ENCODE data around the gene NFIA.

The NFIA gene

GRCh38 chr1:61403679-61404596 is 321.6 kb downstream of the NFIA start:
- no peak overlapping the region for H3K27ac Mint-ChIP-seq
- H3K27me3 Mint-ChIP-seq (ENCODE audit: low read depth), result peaks cover 23% of the 10 kb centered on the region
- H3K4me1 Mint-ChIP-seq (ENCODE audit: low read depth), result no peaks in the 10 kb centered on the region
- no peaks in the 10 kb centered on the region for H3K9me3 Mint-ChIP-seq
- DNase-seq (ENCODE audit: low spot score), result no peak
- no peak overlapping the region for H3K4me3 Mint-ChIP-seq
- no peaks in the 10 kb centered on the region for H3K36me3 Mint-ChIP-seq (ENCODE audit: low read depth)

- H3K4me3 Mint-ChIP-seq, result no peak overlapping the region
Measured at GRCh38 chr1:61404597-61405376, 322.4 kb downstream of the NFIA start.

GRCh38 chr1:61406467-61406866 is 324.1 kb downstream of the NFIA start:
- no peaks in the 10 kb centered on the region for H3K9me3 Mint-ChIP-seq
- H3K4me3 Mint-ChIP-seq, result no peak overlapping the region
- no peaks in the 10 kb centered on the region for H3K36me3 Mint-ChIP-seq (ENCODE audit: low read depth)
- no peak overlapping the region for H3K27ac Mint-ChIP-seq
- H3K27me3 Mint-ChIP-seq (ENCODE audit: low read depth), result peaks cover 20% of the 10 kb centered on the region
- H3K4me1 Mint-ChIP-seq (ENCODE audit: low read depth), result no peaks in the 10 kb centered on the region
- no peak for DNase-seq (ENCODE audit: low spot score)

More at GRCh38 chr1:61404597-61405376, 322.4 kb downstream of the NFIA start:
- no peak for DNase-seq (ENCODE audit: low spot score)
- no peak overlapping the region for H3K27ac Mint-ChIP-seq
- no peaks in the 10 kb centered on the region for H3K9me3 Mint-ChIP-seq
- no peaks in the 10 kb centered on the region for H3K36me3 Mint-ChIP-seq (ENCODE audit: low read depth)
- H3K27me3 Mint-ChIP-seq (ENCODE audit: low read depth), result peaks cover 23% of the 10 kb centered on the region
- H3K4me1 Mint-ChIP-seq (ENCODE audit: low read depth), result no peaks in the 10 kb centered on the region

- Mint-ChIP-seq H3K36me3 (ENCODE audit: low read depth) (no peaks in the 10 kb centered on the region), H3K27ac (no peak overlapping the region), H3K27me3 (ENCODE audit: low read depth) (no peaks in the 10 kb centered on the region), H3K4me1 (ENCODE audit: low read depth) (no peaks in the 10 kb centered on the region), H3K9me3 (no peaks in the 10 kb centered on the region), H3K4me3 (no peak overlapping the region)
- no peak for DNase-seq (ENCODE audit: low spot score)
Measured at GRCh38 chr1:61412601-61413000, 330.2 kb downstream of the NFIA start.

GRCh38 chr1:61419196-61419595 is 336.8 kb downstream of the NFIA start:
- H3K4me3 Mint-ChIP-seq, result no peak overlapping the region
- H3K4me1 Mint-ChIP-seq (ENCODE audit: low read depth), result no peaks in the 10 kb centered on the region
- H3K27me3 Mint-ChIP-seq (ENCODE audit: low read depth), result no peaks in the 10 kb centered on the region
- no peak overlapping the region for H3K27ac Mint-ChIP-seq
- DNase-seq (ENCODE audit: low spot score), result no peak
- no peaks in the 10 kb centered on the region for H3K36me3 Mint-ChIP-seq (ENCODE audit: low read depth)
- no peaks in the 10 kb centered on the region for H3K9me3 Mint-ChIP-seq

GRCh38 chr1:61419657-61420056 is 337.3 kb downstream of the NFIA start:
- H3K27me3 Mint-ChIP-seq (ENCODE audit: low read depth), result no peaks in the 10 kb centered on the region
- DNase-seq (ENCODE audit: low spot score), result no peak

GRCh38 chr1:61420243-61420642 is 337.9 kb downstream of the NFIA start:
- no peaks in the 10 kb centered on the region for H3K36me3 Mint-ChIP-seq (ENCODE audit: low read depth)
- no peak overlapping the region for H3K4me3 Mint-ChIP-seq
- no peaks in the 10 kb centered on the region for H3K9me3 Mint-ChIP-seq
- no peak for DNase-seq (ENCODE audit: low spot score)
- H3K27me3 Mint-ChIP-seq (ENCODE audit: low read depth), result no peaks in the 10 kb centered on the region
- no peaks in the 10 kb centered on the region for H3K4me1 Mint-ChIP-seq (ENCODE audit: low read depth)
- H3K27ac Mint-ChIP-seq, result no peak overlapping the region

More at GRCh38 chr1:61419657-61420056, 337.3 kb downstream of the NFIA start:
- Mint-ChIP-seq H3K4me1 (ENCODE audit: low read depth) (no peaks in the 10 kb centered on the region), H3K4me3 (no peak overlapping the region), H3K27ac (no peak overlapping the region), H3K9me3 (no peaks in the 10 kb centered on the region), H3K36me3 (ENCODE audit: low read depth) (no peaks in the 10 kb centered on the region)

GRCh38 chr1:61420909-61421835 is 338.8 kb downstream of the NFIA start:
- H3K4me3 Mint-ChIP-seq, result no peak overlapping the region
- no peak for DNase-seq (ENCODE audit: low spot score)
- no peaks in the 10 kb centered on the region for H3K9me3 Mint-ChIP-seq
- no peaks in the 10 kb centered on the region for H3K4me1 Mint-ChIP-seq (ENCODE audit: low read depth)
- H3K36me3 Mint-ChIP-seq (ENCODE audit: low read depth), result no peaks in the 10 kb centered on the region
- H3K27me3 Mint-ChIP-seq (ENCODE audit: low read depth), result no peaks in the 10 kb centered on the region
- H3K27ac Mint-ChIP-seq, result no peak overlapping the region

GRCh38 chr1:61423643-61424042 is 341.3 kb downstream of the NFIA start:
- Mint-ChIP-seq H3K4me3 (no peak overlapping the region), H3K27me3 (ENCODE audit: low read depth) (no peaks in the 10 kb centered on the region), H3K4me1 (ENCODE audit: low read depth) (no peaks in the 10 kb centered on the region)

GRCh38 chr1:61424382-61424781 is 342.0 kb downstream of the NFIA start:
- no peaks in the 10 kb centered on the region for H3K9me3 Mint-ChIP-seq
- no peak overlapping the region for H3K27ac Mint-ChIP-seq
- H3K4me1 Mint-ChIP-seq (ENCODE audit: low read depth), result no peaks in the 10 kb centered on the region
- H3K4me3 Mint-ChIP-seq, result no peak overlapping the region
- DNase-seq (ENCODE audit: low spot score), result no peak
- no peaks in the 10 kb centered on the region for H3K36me3 Mint-ChIP-seq (ENCODE audit: low read depth)
- no peaks in the 10 kb centered on the region for H3K27me3 Mint-ChIP-seq (ENCODE audit: low read depth)

More at GRCh38 chr1:61423643-61424042, 341.3 kb downstream of the NFIA start:
- H3K36me3 Mint-ChIP-seq (ENCODE audit: low read depth), result no peaks in the 10 kb centered on the region
- no peak overlapping the region for H3K27ac Mint-ChIP-seq
- no peak for DNase-seq (ENCODE audit: low spot score)
- H3K9me3 Mint-ChIP-seq, result no peaks in the 10 kb centered on the region

- H3K27ac Mint-ChIP-seq, result no peak overlapping the region
- DNase-seq (ENCODE audit: low spot score), result no peak
- no peak overlapping the region for H3K4me3 Mint-ChIP-seq
- no peaks in the 10 kb centered on the region for H3K27me3 Mint-ChIP-seq (ENCODE audit: low read depth)
- H3K36me3 Mint-ChIP-seq (ENCODE audit: low read depth), result no peaks in the 10 kb centered on the region
- no peaks in the 10 kb centered on the region for H3K9me3 Mint-ChIP-seq
- no peaks in the 10 kb centered on the region for H3K4me1 Mint-ChIP-seq (ENCODE audit: low read depth)
Measured at GRCh38 chr1:61425040-61425439, 342.7 kb downstream of the NFIA start.

- no peak overlapping the region for H3K4me3 Mint-ChIP-seq
- DNase-seq (ENCODE audit: low spot score), result no peak
Measured at GRCh38 chr1:61426254-61426653, 343.9 kb downstream of the NFIA start.

GRCh38 chr1:61426885-61427284 is 344.5 kb downstream of the NFIA start:
- H3K27ac Mint-ChIP-seq, result no peak overlapping the region

More at GRCh38 chr1:61426254-61426653, 343.9 kb downstream of the NFIA start:
- Mint-ChIP-seq H3K36me3 (ENCODE audit: low read depth) (no peaks in the 10 kb centered on the region), H3K9me3 (no peaks in the 10 kb centered on the region), H3K27me3 (ENCODE audit: low read depth) (peaks cover 4% of the 10 kb centered on the region), H3K4me1 (ENCODE audit: low read depth) (no peaks in the 10 kb centered on the region), H3K27ac (no peak overlapping the region)

More at GRCh38 chr1:61426885-61427284, 344.5 kb downstream of the NFIA start:
- H3K27me3 Mint-ChIP-seq (ENCODE audit: low read depth), result peaks cover 4% of the 10 kb centered on the region
- no peaks in the 10 kb centered on the region for H3K4me1 Mint-ChIP-seq (ENCODE audit: low read depth)
- H3K9me3 Mint-ChIP-seq, result no peaks in the 10 kb centered on the region
- no peak overlapping the region for H3K4me3 Mint-ChIP-seq
- H3K36me3 Mint-ChIP-seq (ENCODE audit: low read depth), result no peaks in the 10 kb centered on the region
- no peak for DNase-seq (ENCODE audit: low spot score)
